Right ventricle myocardium inferior (tissue), 1 donor: ENCODE data around the gene IRF7. TPM values are rescaled to one million over a fixed set of nuclear protein-coding genes. Genes with fewer than 3 reads are reported as not detected.
"Not testable (repeated sequence)": the region's sequence is repeated elsewhere in the genome, so short reads cannot be mapped to it uniquely, and the experiment has no call there.

ENCODE experiments used
- ATAC-seq: fragments of 200-7000 bp; cut with Tn5 transposase; one replicate; pipeline ENCODE4 v1.9.1; 2020; ENCODE audit warnings: mild to moderate bottlenecking, moderate library complexity
- DNase-seq: peaks from one replicate; pipeline ENCODE4 v3.0.0; 2021; ENCODE audit errors: missing footprints
- intact Hi-C: fragments of 100-400 bp; cut with DNase I; formaldehyde crosslinking; loops from one replicate; pipeline ENCODE4 v1.11.0; 2022
- total RNA-seq: library from RNA; stranded (reverse); fragmentation: NEBNext Ultra II Directional; extraction: Animal tissue kit (Norgen Biotek cat#: 25700); gene quantifications from one replicate; pipeline ENCODE4 v1.2.1, GENCODE V29; 2021
- donor health status: DM: no; HTN: yes; CAD: no; lungs with severe emphysema.

Gene IRF7
- total RNA-seq, 1 donor from 2014 or later, result 13.2 TPM

GRCh38 chr11:575996-576768 is 39.6 kb downstream of the IRF7 start, which contains the start of gene PHRF1:
Gene PHRF1, plus strand, starts transcription at chr11:576470. Its CDS starts 5,043 bp downstream, at chr11:581513.
- DNase-seq (peak; percentile 98), ATAC-seq (peak; percentile 94)
- intact Hi-C loops, result loop anchor here (5.0 kb wide), 1 partner anchor 36 kb away; no protein-coding TSS in a partner anchor

- no peak for DNase-seq
- ATAC-seq, result peak; percentile 67
- intact Hi-C loops, result loop anchor here (5.0 kb wide), 1 partner anchor 37 kb away; no protein-coding TSS in a partner anchor
Observed at GRCh38 chr11:575313-575995, 40.3 kb downstream of the IRF7 start.

DNA sequence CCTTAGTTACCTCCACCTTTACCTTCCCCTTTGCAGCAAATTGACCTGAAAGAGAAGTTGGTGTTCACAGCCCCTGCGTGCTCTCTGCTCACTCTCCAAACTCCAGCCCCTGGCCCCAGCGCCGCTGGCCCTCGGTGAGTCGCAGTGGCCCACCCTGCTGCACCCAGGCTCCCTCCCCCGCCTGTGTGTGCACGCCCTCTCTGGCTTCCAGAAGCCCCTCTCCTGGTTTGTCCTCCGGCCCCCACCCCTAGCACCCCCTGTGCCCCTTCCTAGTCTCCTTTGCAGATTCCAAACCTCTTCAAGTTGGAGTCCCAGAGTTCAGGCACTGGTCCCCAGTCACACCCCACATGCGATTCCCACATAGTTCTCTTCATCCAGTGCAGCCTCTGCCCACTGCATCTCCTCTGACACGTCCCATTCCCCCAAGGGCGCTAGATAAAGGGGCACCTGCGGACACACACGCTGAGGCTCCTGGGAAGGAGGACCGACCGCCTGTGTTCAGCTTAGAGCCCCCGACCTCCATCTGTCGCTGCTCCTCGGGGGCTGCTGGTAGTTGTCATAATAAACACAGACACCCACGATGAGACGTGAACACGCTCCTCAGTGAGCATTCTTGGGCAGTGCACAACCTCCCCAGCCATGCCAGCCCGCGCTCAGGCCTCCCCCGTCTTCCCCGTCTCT is 41.0 kb downstream of the IRF7 start:
- intact Hi-C loops, result loop anchor here (5.0 kb wide), 1 partner anchor 38 kb away; no protein-coding TSS in a partner anchor
- DNase-seq (peak; percentile 48), ATAC-seq (no peak)

- DNase-seq, ATAC-seq, intact Hi-C loops: not testable (repeated sequence)
Observed at GRCh38 chr11:574031-574570, 41.6 kb downstream of the IRF7 start.

GRCh38 chr11:573146-573759 is 42.5 kb downstream of the IRF7 start:
- DNase-seq (no peak), ATAC-seq (no peak)
- intact Hi-C loops, result no loop called here

- no peak for ATAC-seq
- intact Hi-C loops, result no loop called here
- no peak for DNase-seq
Observed at GRCh38 chr11:571802-572185, 44.0 kb downstream of the IRF7 start.

DNA sequence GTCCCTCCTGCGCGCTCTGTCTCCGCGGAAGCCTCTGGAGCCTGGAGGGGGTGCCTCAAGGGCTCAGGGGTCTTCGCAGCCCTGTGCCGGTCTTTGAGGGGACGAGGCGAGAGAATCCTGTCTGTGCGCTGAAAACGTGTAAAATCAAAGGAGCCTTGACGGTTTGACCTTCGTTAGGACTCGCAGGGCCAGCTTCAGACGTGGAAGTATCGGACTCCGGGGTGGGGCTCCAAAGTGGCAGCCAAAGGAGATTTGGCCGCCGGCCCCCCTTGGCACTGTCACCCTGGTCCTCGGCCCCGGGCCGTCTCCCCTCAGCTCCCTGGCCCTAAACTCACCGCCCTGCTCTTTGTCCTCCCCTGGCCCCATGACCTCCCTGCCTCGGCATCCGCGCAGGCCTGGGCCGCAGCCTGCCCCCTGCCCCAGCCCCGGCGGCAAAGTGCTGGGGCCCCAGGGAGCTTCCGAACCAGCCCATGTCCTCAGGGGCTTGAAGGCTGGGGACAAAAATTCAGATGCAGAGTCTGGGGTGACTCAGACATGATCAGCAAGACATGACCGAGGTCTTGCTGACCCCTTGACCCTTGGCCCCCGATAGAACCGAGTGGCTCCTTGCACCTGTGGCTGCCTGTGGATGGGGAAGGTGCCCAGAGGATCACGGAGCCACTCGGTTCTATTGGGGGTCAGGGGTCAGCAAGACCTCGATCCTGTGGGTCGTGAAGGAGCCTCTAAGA is 46.4 kb downstream of the IRF7 start:
- intact Hi-C loops, result no loop called here
- no peak for DNase-seq
- peak; percentile 49 for ATAC-seq

DNA sequence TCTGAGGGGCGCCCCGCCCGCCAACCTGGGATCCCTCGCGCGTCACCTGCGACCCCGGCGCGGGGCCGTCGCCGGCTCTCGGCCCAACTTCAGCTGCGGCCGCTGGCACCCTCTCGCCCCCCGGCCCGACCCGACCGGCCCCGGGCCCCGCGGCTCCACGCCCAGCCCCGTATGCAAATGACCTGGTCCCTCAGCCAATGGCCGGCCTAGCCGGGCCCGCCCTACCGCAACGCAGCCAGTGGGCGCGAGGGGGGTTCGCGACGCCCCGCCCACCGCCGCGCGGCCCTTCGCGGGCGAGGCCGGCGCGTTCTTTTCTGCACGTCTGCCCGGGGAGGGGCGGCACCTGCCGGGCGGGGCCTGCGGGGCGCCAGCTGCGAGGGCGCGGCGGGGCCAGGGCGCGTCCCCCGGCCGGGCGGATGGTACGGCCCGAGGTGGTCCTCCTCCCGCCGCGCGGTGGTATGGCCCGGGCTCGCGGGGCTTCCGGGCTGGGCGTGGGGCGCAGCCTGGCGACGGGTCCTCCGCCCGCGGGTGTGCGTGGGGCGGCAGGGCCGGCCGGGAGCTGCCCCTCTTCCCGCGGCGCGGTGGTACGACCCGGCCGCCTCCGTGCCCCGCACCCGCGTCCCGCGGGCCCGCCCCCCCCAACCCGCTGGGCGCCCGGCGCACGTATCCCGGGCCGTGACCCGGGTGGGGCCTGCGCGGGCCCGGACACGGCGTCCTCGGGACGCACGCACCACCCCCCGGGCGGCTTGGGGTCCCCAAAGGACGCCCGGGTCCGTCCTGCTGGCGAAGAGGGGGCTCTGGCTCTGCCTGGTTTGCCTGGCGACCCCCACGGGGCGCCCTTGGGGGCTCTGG is 47.2 kb downstream of the IRF7 start:
- DNase-seq (peak; percentile 95), ATAC-seq (peak; percentile 91)
- intact Hi-C loops, result no loop called here

DNA sequence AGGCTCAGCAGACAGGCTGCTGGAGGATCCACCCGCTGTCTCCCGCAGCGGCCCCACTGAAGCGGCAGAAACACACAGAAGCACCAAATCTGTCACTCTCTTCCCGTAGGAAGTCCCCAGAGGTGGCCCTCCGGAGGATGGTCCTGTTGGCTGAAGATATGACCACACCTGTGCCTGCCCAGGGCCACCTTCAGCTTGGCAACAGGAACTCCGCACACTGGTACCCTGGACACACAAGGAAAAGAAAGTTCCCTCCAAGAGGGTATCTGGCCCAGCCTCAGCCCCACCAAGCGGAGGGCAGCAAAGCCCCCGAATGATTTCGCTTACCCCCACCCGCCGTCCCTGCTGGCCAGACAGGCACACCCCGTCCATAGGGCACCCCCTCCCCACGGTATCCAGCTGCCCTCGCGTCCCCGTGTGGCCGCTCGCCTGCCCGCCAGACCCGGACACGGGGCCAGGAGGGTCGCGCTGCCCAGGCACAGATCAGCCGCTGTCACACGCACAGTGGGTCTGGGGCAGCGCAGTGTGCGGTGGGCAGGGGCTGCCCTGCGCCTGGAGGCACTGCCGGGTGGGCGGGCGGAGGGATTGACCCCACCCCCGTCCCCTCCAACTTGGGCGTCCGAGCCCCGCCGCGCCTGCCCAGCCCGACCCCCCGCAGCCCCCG is 48.0 kb downstream of the IRF7 start:
- intact Hi-C loops, result no loop called here
- peak; percentile 74 for DNase-seq
- ATAC-seq, result peak; percentile 12

DNA sequence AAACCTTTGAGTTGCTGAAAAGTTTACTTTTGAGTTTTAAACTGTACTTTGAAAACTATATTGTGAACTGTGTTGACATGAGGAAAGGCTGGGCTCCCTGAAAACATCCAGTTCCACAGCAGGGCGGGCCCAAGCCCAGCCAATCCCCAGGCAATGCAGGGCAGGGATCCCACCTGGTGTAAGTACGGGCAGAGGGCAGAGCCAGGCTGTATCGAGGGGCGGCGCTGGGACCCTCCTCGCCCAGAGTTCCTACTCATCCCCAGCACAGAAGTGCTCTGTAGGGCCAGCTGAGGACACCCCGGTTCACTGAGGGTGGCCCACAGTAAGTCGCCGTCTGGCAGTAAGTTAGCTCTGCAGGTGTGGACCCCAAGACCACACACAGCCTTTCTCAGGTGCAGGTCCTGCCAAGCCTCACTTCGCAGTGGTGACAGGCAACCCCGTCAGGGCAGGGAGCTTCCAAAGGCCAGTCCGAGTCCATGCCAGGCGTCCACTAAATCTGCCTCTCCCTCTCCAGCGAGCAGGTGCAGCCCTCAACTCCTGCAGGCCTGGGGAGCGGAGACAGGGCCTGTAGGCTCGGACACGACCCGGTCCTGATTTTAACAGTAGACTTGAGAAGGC is 48.6 kb downstream of the IRF7 start:
- DNase-seq (no peak), ATAC-seq (no peak)
- intact Hi-C loops, result no loop called here

- no peak for ATAC-seq
- intact Hi-C loops, result no loop called here
- DNase-seq, result peak; percentile 59
Observed at GRCh38 chr11:565921-566509, 49.7 kb downstream of the IRF7 start.

GRCh38 chr11:563812-564578 is 51.8 kb downstream of the IRF7 start:
- intact Hi-C loops, result no loop called here
- no peak for ATAC-seq
- DNase-seq, result no peak

- intact Hi-C loops, result no loop called here
- DNase-seq (no peak), ATAC-seq (no peak)
Observed at GRCh38 chr11:563066-563811, 52.5 kb downstream of the IRF7 start.
